DMS 273 (cell line): ENCODE results near the gene PI4K2B.
"Not testable (repeated sequence)": the region's sequence is repeated elsewhere in the genome, so short reads cannot be mapped to it uniquely, and the experiment has no call there.

ENCODE experiments used
- DNase-seq: peaks from one replicate; lab custom pipeline; 2025; ENCODE audit not compliant: unreplicated experiment; lab: John Stamatoyannopoulos, UW

Gene PI4K2B

DNA sequence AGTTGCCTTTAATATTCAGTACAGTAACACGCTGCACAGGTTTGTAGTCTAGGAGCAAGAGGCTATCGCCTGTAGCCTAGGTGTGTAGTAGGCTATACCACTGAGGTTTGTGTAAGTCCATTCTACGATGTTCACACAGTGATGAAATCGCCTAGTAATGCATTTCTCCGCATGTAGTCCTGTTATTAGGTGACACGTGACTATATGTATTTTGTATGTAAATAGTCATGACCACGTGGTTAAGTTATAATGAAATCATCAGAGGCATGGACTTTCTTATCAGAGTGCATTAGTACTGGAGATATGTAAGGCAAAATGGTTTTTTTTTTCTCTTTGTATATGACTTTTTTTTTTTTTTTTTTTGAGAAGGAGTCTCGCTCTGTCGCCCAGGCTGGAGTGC lies 68.8 kb downstream of the PI4K2B start:
- no peak for DNase-seq

DNA sequence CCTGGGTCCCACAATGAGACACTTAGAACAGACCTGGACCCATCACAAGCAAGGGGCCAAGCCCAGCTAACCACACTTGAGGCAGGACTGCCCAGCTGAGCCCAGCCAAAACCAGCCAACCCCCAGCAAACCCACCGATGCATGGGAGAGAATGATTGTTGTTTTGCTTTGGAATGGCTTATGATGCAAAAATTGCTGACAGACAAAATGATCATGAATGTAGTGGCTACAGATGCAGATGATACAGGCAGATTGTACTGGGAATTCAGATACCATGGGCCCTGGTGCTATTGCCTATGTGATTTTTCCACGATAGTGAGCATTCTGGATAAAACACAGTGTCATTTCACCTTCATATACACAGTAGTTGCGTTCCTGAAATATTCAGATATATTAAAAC lies 69.7 kb downstream of the PI4K2B start:
- no peak for DNase-seq

DNA sequence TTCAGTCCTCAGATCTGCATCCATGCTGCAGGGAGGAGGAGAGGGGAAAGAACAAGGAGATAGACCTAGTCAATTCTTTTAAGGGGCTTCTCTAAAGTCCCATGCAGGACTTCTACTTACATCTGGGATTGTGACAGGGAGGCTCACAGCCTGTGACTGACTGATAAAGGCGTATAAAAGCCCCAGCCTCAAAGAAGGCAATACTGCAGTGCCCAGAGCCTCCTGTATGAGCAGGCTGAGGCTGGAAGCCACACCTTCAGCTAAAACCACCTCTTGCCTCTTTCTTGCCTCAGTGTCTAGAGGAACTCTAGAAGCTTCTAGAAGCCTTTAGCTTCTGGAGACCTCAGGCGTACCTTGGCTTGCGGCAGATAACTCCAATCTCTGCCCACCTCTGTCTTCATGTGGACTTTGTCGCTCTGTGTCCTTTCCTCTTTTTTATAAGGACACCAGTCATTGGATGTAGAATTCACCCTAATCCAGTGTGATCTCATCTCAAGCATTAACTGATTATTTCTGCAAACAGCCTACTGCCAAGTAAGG lies 72.8 kb downstream of the PI4K2B start:
- no peak for DNase-seq

DNA sequence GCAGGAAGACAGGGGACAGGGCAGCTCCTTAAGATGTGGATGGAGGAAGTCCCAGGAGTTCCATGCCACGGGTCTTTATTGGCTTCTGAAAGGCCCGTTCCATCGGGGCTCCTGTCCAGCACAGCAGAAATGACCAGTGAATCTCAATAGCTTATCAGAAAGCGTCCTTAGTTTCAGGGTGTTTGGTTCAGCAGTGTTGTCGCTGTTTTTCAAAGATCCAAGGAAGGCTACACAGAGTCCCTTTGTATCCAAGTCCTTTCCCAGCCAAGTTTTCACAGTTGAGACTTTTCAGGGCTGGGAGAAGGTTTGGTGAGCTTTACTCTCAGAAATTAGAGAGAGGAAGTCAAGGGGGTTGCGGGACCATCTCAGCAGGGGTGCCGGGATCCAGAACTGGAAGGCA lies 73.8 kb downstream of the PI4K2B start:
- no peak for DNase-seq

DNA sequence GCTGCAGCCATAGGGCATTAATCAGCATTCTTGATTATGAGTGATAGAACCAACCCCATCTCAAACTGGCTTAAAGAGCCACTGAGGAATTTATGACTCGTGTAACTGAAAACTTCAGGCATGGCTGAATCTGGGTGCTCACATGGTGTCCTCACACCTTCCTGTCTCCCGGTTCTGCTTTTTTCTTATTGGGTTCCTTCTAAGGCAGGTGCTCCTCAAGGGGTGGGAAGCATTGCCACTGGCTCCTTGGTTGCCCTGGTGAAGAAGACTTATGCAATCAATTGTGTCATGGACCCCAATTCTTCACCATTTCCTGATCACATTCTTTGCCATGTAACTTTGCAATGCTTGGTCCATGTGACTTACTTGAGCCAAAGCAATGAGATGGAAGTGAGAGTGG lies 74.5 kb downstream of the PI4K2B start:
- no peak for DNase-seq

DNA sequence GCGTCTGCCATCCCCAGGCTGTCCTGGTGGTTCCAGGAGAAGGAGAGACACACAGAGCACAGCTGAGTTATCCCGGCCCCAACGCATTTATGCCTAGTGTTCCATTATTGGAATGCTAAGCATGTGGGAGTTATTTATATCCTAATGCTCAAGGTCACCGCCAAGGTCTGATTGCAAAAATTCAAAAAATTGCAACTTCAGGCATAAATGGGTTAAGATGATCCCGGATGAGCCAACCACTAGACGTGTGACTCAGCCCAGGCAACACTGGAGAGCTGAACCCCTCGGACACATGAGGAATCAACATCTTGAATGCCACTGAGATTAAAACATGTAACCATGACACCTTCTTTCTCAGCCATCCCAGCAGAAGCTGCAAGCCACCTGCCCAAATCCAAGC lies 74.9 kb downstream of the PI4K2B start:
- DNase-seq, result no peak

DNA sequence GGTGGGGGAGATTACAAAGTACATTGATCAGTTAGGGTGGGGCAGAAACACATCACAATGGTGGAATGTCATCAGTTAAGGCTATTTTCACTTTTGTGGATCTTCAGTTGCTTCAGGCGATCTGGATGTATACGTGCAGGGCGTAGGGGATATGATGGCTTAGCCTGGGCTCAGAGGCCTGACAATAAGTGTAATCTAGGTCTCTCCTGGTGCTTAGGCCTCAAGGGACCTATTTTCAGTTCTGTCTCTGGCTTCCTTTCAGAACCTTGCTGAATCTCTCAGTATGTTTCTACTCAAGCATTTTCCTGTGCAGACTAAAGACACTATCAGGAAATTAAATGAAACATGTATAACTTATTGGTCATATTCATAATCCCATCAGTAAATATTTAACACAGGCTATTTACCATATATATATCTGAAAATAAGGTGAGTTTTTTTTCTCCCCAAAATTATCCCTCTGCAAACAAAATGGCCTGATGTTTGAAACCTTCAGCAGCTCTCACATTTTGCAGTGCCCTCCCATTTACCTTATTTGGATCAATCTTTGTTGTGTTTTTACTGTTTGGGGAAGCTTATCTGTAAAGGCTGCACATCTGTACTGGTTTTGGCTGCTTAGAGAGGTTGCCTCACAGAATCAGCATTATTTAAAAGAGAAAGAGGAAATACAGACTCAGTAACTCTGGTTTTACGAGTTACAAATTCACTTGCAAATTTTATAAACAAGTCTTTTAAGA lies 76.4 kb downstream of the PI4K2B start:
- DNase-seq, result no peak

DNA sequence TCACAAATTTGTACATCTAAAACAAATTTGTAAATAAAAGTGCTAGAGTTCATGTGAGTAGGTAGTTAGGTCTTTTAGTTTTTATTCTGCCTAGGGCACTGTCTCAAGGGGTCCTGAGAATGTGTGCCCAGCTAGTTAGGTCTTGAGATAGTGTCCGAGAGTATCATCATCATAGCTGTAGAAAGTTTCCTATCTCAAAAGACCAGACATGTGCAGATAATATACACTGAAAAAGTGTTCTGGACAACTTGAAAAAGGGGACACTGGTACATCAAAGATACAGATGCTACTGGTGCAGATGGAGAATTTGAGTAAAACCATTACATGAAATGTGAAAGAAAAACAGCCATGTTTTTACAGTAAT lies 77.0 kb downstream of the PI4K2B start:
- DNase-seq, result no peak

DNA sequence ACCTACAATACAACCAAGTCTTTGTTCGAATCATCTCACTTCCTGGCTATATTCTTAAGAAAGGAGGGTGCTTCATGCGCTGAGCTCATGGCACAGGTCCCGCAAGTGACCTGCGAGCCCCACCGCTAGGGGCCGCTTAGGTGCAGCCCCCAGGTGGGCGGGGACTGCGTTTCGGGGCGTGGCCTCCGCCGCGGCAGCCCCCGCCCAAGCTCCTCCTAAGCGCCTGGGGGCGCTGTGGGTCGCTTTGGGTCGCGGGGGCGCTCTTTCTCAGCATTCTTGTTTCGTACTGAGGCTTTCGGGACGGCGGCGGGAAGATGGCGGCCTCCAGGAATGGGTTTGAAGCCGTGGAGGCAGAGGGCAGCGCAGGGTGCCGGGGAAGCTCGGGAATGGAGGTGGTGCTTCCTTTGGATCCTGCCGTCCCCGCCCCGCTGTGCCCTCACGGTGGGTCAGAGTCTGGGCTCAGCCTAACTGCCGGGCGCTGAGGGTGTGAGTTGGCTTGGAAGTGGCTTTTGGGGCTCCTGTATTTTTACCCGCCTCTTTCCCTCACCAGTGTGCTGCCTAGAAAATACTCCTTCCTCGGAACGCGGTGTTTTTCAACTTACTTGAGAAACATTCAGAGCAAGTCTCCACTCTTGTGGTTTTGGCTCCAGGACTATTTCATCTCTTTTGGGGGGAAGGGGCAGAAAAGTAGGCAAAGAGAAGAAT lies 78.8 kb downstream of the PI4K2B start, which contains the start of gene ZCCHC4:
Gene ZCCHC4, plus strand, starts transcription at position 279 of the 705 bp plus-strand sequence. Its CDS starts 36 bp downstream, at position 315.
- peak; percentile 92 for DNase-seq

DNA sequence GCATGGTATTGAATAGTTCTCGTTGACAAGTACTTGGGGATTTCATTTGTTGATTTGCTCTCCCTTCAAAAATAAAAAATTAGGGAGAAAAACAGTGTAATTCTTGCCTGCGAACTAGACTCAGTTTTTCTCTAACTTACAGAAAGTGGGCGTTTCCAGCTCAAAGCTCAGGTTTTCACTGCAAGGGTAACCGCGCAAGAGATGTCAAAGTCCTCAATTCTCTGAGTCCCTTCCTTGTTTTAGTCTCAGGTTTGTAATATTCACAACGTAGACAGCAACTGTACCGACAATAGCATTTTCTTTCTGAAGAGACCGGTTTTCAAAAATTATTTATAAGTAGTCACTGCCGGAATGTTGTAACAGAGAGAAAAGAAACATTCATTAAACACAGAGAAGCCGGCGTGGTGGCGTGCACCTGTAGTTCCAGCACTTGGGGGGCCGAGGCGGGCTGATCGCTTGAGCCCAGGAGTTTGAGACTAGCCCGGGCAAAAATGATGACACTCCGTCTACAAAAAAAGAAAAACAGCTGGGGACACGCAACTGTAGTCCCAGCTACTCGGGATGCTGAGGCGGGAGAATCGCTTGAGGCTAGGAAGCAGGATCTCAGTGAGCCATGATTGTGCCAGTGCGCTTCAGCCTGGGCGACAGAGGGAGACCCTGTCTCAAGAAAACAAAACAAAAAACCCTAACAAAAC lies 79.5 kb downstream of the PI4K2B start:
- DNase-seq, result peak; percentile 30

DNA sequence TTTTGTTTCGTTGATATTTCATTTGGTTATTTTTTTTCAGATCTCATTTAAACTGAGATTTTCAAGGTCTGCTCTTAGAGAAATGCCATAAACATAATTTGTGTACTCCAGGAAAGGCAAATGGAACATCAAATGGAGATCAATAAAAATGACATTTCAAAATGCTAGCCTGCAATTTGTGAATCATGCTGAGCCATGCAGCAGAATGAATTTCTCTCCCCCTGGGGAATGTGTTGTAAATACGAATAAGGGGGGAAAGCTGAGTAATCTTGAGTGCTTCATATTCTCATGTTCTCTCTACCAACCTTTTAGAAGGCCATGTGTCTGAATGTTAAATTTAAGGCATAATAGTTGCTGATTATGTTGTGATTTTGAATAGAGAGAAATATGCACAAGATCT lies 86.5 kb downstream of the PI4K2B start:
- no peak for DNase-seq

DNA sequence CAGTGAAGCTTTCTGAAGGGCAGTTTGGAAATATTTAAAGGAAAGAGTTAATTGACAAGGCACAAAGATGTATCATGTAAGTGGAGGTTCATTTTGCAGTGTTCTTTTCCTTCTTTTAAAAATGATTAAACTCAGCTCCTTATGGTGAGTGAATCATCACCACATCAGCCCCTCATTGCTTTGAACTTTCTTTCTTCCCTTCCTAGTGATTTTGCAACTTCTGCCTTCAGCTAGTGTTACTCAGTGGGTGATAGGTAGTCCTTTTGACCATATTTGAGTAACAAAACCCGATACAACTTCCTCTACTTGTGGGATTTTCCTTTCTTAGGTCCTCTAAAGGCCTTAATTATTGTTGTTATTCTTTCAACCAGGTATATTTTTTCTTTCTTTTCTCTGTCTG lies 86.9 kb downstream of the PI4K2B start:
- DNase-seq, result no peak

DNA sequence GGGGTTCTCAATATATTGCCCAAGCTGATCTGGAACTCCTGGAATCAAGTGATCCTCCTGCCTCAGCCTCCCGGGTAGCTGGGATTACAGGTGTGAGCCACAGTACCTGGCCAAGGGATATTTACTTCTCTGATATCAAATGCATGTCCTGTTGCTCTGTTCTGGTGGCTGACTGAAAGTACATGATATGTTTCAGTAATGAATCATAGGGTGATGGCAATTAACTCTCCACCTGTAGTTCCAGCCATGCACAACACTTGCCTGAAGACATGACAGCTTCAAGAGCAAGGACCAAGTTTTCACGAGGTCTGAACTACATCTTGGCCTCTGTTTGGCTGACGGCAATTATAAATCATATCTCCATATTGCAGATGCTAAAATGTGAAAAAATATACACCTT lies 87.9 kb downstream of the PI4K2B start:
- no peak for DNase-seq

DNA sequence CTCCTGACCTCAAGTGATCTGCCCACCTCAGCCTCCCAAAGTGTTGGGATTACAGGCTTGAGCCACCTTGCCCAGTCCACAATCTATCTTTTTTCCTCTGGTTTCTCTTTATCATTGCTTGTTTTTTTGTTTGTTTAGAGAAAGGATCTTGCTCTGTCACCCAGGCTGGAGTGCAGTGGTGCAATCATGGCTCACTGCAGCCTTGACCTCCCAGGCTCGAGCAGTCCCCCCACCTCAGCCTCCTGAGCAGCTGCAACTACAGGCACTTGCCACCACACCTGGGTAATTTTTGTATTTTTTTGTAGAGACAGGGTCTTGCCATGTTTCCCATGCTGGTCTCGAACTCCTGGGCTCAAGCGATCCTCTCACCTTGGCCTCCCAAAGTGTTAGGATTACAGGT lies 94.6 kb downstream of the PI4K2B start:
- not testable (repeated sequence) for DNase-seq
